ENCODE data around the gene DYSF.

DYSF gene

DNA sequence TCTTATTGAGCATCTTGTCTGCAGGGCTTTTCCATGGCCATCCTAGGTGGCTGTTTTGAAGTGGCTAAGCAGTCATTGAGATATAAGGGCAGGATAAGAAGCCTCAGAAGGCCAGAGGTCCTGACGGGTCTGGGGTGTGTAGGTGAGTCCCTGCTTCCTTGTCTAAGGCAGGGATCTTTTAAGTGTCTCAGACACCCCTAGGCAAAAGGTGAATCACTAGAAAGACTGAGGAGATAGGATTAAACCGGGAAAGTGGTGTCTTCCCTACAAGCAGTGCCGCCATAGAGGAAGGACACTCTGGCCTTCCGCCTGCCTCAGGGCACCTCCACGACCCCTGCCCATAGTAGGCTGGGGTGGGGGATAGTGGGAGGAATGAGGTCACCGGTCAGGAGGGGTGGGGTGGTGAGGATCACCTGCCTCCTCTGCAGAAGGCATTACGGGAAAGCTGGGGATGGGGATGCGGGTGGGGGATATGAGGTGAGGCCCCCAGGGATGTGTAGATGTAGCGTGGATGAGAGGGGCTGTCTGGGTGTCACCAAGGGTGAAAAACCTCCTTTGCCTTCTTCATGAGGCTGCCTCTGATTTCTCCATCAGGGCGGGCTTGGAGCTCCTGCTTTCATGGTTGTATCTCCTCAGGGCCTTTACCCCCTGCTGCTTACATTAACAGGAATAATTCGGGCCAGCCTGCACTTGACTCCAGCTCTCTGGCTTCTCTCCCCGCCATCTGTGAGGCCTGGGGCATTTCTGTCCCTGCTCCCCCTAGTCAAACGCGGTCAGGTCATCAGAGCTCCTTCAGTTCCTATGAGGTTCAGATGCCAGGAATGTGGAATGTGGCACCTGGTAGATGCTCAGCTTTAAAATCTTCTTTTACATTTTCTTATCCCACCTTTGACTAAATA, 244.0 kb downstream of the DYSF start:
- peak; percentile 42 for DNase-seq

- DNase-seq, result peak; percentile 50
These were observed 246.1 kb downstream of the DYSF start for GRCh38 chr2:71699428-71699827.

GRCh38 chr2:71700041-71700657, 246.8 kb downstream of the DYSF start:
- peak; percentile 28 for DNase-seq

GRCh38 chr2:71700658-71701397, 247.5 kb downstream of the DYSF start:
- DNase-seq, result peak; percentile 41

DNA sequence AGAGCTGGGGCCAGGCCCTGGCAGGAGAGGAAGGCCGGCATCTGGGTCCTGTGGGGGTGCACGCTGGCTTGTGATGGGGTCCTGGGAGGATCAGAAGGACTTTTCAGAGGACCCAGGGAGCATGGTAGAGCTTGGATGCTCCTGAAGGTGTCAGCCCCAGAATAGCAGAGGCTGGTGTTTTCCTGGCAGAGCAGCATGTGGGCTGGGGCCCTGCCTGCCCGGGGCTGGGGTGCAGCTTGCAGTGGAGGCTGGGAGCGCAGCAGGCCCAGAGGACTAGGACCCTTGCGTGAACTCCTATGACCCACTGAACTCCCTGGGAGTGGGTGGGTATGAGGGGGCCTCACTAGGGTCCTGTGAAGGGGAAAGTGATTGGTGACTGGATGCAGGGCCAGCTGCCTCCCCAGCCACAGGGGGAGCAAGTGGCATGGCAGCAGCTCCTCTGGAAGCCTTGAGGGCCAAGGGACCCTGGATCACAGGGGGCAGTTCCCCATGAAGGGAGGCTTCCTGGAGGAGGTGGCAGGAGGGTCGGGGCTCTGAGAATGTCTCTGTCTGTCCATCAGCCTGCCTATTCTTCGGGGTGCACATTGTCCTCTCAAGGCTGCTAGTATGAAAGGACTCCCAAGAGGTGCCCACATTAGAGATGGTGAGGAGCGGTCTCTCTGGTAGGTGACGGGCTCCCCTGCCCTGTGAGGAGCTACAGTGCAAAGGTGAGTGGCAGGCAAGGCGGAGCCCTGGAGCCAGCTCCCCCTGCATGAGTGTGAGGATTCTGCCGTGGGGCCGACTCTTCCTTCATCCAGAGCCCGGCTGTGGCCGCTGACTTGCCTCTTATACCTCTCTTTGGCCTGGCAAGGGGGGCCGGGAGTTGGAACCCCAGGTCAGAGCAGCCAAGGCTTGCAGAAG, 249.0 kb downstream of the DYSF start:
- peak; percentile 53 for DNase-seq

GRCh38 chr2:71702971-71703898, 249.9 kb downstream of the DYSF start:
- DNase-seq, result peak; percentile 54

DNA sequence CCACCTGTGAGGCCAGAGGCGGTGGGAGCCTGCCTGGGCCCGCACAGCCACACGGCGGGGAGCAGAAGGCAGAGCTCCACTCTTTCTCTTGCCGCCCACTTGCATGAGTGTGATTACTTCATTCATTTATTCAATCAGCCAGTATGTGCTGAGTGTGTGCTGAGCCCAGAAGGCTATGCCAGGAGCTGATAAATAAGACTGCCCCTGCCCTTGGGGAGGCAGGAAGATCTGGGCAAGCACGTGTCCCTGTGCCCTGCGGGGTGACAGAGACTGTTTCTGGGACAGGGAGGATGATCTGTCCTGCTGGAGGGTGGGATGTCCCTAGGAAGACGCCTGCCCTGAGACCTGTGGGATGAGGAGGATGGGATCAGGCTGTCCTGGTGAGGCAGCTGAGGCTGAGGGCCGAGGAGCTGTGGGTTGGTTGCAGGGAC, 250.8 kb downstream of the DYSF start:
- DNase-seq, result peak; percentile 34

GRCh38 chr2:71704688-71705087, 251.3 kb downstream of the DYSF start:
- no peak for DNase-seq

DNA sequence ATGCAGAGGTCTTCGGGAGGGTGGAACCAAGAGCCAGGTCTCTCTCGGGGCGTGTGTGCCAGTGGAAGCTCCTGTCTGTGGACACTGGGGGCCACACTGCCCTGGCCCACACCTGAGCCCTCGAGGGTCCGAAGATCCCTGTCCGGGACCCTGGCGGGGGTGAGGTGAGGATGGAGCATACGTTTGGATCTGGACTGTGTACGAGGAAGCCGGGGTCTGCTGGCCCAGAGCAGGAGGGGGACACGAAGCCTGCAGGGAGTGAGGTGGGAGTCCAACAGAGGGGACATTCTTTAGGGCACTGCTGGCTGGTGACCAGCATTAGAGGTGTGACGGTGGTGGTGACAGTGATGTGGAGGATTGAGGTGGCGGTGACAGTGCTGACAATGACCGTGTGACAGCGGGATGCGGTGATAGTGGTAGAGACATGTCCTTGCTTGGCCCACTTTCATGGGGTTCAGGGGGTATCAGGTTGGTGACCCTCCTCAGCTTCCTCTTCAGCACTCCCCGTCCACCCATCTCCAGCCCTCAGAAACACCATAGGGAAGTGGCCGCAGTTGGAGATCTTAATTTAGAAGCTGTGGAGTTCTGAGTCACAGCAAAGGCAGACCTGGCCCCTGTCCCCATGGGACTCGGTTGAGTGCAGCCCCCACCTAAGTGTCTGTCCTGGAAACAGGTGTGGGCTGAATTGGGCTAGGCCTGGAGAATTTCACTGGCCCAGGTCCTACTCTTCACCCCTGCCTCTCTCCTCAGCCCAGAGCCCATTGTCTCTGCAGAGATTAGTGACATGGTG, 252.0 kb downstream of the DYSF start:
- DNase-seq, result peak; percentile 43

DNA sequence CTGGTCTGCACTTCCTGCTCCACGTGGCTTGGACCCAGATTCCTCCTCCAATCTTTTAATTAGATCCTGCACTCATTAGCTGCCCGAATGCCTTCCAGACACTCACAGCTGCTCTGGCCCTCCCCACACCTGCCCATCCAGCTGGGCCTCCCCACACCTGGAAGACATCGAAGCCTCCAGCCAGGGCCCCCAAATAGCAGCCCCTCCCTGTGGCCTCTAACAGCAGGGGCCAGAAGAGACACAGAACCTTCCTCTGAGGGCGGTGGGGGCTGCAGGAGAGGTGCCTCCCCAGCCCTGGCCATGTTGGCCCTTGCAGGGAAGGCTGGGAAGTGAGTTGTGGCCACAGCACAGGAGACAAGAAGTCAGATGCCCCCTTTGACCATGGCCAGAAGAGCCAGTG, 252.8 kb downstream of the DYSF start:
- peak; percentile 50 for DNase-seq

GRCh38 chr2:71706836-71707235, 253.5 kb downstream of the DYSF start:
- peak; percentile 28 for DNase-seq

- peak; percentile 31 for DNase-seq
These were observed 257.2 kb downstream of the DYSF start for GRCh38 chr2:71710367-71711132.

DNA sequence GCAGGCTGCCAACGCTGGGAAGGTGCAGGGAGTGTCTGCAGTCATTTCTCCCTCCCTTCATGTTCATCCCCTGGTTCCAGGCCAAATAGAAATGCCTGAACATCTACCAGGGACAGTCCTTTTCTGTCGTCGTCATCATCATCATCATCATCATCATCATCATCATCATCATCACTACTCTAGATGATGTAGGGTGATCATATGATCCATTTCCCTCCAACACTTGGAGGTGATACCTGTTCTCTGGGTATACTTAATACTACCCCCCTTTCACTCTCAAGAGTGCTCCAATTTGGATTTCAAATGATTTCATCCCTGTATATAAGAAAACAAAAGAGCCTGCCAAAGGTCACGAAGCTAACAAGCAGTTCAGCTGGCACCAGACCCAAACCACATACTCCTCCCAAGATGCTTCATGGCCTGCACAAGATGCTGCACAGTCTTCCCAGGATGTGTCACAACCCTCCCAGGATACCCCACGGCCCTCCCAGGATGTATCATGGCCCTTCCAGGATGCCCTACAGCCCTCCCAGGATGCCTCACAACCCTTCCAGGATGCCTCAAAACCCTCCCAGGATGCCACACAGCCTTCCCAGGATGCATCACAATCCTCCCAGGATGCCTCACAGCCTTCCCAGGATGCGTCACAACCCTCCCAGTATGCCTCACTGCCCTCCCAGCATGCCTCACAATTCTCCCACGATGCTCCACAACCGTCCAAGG, 257.9 kb downstream of the DYSF start:
- peak; percentile 54 for DNase-seq

DNA sequence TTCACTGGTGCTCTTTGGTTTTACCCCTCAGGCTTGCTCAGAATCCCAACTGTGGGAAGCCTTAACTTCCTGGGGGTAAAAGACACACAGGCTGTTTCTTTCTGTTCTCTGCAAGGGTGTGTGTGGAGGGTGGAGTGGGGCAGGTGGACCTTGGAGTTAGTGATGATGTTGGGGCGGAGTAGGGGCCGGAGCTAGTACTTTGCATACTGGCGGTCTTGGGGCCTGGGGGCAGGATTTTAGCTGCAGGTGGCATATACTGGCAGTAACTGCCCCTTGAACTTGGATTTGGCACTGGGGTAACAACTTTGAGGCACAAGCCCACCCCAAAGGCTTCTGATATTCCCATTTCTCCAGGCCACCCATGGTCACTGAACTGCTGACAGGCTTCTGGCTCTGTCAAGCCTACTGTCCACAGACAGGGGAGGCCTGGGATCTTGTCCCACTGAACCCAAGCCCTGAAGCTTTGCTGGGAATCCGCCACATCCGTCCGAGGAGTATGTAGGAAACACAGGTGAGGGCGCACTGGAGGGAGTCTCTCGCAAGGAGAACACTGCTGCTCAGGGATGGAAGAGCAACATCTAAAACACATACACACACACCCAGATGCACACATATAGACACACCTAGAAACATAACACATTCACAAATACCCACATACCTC, 258.9 kb downstream of the DYSF start:
- peak; percentile 31 for DNase-seq

DNA sequence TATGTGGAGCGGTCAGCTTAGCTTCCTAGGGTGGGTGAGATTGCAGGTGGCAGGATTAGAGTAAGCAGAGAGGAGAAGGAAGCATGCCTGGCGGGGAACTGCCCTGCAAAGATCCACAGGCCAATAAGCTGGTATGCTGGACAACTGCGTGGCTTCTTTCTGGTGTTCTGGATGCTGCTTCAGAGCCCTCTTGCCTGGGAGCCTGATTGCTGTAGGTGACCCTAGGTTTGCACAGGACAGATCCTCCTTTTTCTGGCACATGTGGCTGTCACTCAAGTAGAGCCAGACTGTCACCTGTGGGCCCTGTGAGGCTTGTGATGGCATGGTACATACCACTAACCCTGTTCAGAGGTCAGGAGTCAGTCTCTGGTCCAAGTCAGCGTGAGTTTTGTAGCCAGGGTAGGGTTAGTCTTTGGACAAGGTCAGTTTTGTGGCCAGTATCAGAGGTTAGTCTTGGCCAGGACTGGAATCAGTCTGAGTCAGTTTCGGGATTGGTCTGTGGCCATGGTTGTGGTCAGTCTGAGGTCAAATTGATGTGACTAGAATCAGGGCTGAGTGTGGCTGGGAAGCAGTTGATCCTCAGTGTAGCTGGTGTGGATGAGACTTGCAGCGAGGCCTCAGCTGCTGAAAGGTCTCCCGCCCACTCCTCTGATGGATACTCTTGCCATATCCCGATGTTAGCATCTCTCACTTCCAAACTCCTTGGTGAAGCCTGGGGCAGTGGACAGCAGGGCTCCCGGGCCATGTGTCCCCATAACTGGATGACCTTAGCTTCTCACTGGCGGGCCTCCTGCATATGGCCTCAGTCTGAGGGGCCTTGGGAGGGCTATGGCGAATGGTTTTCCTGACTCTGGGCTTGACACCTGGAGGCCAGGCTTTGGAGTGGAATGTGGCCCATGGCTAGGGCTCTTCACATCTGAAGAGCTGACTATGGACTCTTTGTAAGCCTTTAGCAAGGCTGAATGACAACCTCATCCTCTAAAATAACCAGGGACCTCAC, 260.5 kb downstream of the DYSF start:
- DNase-seq, result peak; percentile 53

DNA sequence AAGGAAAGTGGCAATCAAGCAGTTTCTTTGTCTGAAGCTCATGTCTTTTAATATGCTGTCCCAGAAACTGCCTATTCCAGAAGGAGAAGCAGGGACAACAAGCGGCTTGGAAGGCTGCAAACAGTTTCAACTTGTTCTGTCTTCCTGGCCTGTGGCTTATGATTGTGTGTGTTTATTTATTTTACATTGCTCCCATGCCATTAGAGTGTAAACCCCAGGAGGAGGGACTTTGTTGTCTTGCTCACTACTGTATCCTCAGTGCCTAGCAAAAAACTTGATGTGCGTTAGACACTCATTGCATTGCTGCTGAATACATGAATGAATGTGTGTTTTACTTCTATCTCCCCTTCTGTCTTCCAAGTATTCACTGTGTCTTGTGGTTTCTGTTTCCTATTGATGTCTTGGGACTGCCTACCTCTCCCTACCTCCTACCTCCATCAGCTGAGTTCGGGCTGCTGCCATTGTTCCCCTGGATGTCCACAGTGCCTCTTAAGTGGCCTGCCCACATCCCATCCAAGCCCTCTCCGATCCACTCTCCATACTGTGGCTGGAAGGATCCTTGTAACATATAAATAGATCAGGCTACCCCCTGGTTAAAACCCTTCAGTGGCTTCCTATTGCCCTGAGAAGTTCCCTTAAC, 261.4 kb downstream of the DYSF start:
- DNase-seq, result no peak
